HG02973 (cell line): ENCODE data around the gene PIP5K1C.
"Not testable (repeated sequence)": the region's sequence is repeated elsewhere in the genome, so short reads cannot be mapped to it uniquely, and the experiment has no call there.

Experiments used
- ATAC-seq: cut with Tn5 transposase; IDR thresholded peaks from one replicate; pipeline ENCODE4 v1.9.1; 2021; ENCODE audit warnings: moderate library complexity; ENCODE audit not compliant: unreplicated experiment

The PIP5K1C gene

DNA sequence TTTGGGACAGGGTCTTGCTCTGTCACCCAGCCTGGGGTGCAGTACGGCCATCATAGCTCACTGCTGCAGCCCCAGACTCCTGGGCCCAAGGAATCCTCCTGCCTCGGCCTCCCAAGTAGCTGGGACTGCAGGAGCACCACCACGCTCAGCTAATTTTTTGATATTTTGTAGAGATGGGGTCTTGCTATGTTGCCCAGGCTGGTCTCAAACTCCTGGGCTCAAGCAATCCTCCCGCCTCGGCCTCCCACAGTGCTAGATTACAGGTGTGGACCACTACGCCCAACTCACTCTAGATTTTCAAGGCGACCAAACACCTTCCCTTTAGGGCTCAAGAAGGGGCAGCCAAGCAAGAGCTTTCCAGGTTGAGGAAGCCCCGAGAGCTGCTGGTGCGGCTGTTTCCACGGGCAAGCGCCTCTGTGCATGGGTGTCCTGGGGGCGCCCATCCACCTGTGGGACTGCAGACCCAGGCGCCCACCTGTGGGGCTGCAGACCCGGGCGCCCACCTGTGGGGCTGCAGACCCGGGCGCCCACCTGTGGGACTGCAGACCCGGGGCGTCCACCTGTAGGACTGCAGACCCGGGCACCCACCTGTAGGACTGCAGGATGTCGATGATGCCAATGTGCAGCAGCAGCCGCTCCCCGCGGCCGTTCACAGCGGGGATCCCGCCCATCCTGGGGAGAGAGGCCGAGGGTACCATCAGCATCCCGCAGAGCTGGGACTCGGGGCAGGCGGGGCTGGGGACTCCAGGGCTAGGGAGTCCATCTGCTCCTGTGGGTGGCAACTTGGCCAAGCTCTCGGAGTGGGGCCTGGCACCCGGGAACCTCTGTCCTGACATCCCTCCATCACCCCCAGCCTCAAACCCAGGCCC is 52.0 kb downstream of the PIP5K1C start:
- ATAC-seq: no peak

DNA sequence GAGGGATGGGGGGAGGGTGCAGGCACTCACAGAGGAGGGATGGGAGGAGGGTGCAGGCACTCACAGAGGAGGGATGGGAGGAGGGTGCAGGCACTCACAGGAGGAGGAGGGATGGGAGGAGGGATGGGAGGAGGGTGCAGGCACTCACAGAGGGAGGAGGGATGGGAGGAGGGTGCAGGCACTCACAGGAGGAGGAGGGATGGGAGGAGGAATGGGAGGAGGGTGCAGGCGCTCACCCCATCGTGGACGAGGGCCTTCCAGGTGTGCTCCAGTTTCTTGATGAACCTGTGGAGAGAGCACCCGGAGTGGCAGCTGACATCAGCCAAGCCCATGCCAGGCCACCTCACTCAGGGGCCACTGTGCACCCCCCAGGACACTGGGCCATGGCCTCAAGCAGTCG is 53.2 kb downstream of the PIP5K1C start:
- not testable (repeated sequence) for ATAC-seq

DNA sequence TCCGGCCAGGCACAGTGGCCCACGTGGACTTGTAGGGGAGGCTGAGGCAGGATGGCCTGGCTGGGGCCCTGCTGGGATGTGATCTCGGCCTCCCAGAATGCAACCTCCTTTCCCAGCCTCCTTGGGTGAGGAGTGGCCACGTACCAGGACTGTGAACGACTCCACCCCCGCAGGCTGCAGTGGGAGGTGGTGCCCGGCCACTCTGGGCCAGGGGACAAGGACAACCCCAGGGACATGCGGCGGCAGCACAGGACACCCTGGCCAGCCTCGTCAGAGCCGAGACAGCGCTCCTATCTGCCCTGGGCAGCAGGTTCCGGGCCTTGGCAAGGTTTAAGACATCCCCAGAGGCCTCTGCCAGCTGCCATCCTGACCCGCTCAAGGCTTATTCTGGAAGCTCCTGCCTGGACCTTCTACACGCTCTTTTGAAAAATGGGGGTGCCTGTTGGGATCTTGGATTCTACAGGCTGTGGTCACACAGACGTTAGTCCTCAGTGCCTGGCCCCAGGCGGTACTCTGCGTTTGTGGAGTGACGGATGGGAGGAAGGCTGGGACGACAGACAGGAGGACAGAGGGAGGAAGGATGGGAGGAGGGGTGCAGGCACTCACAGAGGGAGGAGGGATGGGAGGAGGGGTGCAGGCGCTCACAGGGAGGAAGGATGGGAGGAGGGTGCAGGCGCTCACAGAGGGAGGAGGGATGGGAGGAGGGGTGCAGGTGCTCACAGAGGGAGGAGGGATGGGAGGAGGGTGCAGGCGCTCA is 53.8 kb downstream of the PIP5K1C start:
- no peak for ATAC-seq

DNA sequence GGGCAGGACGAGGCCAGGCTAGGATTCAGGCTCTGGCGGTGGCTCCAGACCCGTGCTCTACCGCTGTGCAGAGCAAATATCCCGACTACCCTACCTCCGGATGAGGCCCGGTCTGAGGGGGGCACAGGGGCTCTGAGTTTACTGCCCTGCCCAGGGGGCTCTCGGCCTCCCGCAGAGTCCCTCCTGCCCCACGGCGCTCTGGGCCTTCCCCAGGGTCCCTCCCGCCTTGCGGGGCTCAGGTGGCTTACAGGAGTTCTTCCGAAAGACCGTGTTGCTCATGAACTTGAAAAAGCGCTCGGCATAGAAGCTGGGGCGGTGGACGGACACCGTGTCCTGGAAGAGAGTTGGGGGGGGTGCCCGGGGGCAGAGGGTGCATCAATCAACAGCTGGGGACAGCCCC is 54.5 kb downstream of the PIP5K1C start:
- no peak for ATAC-seq

DNA sequence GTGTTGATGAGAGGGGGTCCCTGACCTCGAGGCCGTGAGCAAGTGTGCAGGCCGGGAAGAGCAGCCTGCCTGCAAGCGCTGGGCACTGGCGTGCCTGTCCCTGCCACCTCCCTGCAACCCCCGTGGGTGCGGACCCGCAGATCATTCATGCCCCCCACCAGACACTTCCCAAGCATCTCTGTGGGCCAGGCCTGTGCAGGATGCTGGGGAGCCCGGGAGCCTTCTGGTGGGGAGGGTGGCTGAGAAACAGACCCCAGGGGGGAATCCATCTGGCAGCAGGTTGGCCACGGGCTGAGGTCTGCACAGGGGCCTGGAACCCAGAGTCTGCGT is 55.2 kb downstream of the PIP5K1C start:
- no peak for ATAC-seq

DNA sequence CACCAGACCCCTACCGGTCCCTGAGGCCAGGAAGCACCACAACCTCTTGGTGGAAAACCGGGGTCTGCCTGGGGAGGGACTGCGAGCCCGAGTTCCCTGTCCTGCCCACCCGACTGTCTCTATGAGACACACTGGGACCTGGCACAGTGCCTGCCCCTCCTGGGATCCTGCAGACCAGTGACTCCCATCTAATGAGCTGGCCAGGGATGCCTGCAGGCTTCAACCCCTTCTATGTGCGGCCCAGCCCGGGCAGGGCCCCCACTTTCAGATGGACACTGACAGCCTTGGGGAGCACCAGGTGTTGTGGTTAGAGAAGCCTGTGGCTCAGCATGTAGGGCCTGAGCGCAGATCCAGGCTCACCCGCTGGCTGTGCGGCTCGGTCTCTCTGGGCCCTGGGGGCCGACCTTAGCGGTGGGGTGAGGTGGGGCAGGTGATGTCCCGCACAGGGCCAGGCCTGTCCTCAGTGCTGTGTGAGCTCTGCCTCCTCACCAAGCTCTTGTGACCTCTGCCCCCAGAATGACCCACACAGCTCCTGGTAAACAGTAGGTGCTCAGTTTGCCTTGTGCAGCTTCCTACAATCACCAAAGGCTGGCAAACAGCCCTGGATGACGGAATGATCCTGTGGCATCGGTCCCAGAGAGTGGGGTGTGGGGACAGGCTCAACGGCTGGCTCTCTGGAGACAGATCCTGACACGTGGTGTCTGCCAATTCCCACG is 55.8 kb downstream of the PIP5K1C start:
- ATAC-seq: no peak

DNA sequence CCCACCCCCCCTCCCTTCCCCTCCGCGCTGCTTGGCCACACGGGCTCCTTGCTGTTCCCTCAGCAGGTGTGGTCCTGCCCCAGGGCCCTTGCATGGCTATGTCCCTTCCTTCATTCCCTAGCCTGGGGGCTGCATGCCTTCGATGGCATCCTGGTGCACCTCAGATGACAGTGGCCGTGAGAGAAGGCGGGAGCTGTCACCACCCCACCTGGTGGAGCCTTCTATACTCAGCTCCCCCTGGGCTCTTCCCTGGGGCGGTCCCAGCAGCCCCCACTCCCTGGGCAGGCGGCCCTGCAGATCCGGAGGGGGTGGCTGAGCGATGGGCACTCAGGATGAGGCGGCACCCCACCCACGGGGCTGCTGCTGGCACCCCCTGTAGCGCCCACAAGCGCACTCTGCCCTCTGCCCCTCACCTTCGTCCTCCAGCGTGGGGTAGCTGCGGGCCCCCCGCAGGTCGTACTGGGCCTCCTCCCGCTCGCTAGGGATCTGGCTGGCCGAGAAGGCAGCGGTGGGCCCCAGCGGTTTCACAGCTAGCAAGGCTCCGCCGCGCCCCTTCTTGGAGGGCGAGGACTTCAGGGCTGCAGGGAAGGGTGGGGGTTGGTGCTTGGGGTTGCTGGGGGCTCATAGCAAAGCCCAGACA is 56.5 kb downstream of the PIP5K1C start:
- ATAC-seq: no peak

DNA sequence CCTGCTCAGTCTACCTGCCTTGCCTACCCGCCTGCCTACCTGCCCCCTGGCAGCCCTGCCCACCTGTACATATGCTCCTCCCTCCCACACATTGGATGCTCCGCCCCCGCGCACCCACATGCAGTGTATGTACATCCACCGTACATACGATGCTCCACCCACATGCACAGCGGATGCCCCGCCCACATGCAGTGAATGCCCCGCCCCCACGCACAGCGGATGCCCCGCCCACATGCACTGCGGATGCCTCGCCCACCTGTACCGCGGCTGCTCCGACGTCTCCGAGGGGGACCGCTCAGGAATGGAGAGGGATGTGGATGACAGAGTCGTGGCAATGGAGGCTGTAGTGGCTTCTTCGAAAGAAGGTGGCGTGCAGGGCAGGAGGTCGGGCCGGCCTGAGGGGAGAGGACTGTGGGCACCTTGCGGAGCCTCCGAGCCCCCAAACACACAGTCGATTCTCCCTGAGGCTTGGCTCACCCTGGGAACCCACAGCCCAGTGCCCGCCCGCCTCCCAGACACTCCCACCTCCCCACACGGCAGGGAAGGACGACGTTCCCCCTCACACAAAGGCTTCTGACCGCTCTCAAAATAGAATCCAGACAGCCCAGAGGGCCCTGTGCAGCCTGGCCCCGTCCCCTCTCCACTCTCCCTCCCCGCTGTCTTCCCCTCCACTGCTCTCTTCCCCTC is 57.1 kb downstream of the PIP5K1C start:
- no peak for ATAC-seq

DNA sequence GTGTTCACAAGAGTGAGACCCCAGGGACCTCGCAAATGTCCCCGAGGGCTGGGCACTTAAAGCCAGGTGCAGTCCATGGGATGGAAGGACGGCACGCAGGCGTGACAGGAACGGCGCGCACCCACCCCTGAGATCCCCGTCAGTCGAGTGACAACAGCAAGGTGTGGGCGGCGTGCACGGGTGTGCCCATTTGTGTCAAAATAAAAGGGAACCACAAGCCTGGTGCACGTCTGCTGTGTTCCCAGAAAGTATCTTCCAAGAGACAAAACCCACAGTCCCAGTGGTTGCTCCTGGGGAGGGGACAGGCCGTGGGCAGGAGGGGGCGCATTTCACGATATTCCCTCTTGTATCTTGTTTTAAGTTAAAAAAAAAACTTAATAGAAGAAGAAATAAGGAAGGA is 58.0 kb downstream of the PIP5K1C start:
- ATAC-seq: no peak

DNA sequence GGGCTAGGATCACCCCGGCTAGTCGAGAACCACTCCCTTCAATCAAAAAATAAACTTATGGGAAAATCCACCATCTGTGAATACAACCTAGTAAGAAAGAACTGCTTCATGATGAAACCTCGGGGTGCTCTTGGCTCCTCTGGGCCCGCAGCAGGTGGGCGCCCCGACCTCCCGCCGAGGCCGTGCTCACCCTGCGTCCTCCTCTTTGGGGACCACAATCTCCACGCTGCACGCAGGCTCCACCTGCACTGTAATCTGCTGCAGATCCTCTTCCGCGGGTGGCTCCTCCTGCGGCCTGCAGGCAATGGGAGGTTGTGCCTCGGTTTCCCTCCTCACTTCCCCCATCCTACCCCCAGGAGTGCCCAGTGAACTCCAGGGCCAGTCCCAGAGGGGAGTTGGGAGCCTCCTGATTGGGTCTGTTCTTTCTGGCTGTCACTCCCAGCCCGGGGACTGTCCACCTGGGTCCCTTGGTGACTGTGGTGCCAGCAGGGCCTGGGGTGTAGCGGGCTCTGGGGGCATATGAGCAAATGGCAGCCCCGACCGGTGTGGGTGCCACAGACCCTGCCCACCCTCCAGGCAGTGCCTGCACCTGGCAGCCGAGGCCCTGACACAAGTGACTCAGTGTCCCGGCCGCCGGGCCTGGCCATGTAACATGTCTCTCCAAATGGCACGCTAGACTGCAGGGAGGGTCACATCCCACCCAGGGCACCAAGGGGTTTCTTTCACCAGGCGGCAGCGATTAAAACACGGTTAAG is 58.6 kb downstream of the PIP5K1C start:
- no peak for ATAC-seq

DNA sequence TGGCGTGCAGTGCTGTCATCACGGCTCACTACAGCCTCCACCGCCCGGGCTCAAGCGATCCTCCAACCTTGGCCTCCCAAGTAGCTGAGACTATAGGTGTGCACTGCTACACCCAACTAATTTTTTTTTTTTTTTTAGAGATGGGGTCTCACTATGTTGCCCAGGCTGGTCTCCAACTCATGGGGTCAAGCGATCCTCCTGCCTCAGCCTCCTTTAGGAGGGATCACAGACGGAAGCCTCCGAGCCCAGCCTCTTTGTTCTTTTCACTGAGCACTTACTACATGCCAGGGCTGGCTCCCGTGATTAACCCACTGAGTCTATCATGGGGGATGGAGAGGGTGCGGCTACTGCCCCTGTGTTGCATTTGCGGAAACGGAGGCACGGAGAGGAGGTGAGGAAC is 60.8 kb downstream of the PIP5K1C start:
- no peak for ATAC-seq

DNA sequence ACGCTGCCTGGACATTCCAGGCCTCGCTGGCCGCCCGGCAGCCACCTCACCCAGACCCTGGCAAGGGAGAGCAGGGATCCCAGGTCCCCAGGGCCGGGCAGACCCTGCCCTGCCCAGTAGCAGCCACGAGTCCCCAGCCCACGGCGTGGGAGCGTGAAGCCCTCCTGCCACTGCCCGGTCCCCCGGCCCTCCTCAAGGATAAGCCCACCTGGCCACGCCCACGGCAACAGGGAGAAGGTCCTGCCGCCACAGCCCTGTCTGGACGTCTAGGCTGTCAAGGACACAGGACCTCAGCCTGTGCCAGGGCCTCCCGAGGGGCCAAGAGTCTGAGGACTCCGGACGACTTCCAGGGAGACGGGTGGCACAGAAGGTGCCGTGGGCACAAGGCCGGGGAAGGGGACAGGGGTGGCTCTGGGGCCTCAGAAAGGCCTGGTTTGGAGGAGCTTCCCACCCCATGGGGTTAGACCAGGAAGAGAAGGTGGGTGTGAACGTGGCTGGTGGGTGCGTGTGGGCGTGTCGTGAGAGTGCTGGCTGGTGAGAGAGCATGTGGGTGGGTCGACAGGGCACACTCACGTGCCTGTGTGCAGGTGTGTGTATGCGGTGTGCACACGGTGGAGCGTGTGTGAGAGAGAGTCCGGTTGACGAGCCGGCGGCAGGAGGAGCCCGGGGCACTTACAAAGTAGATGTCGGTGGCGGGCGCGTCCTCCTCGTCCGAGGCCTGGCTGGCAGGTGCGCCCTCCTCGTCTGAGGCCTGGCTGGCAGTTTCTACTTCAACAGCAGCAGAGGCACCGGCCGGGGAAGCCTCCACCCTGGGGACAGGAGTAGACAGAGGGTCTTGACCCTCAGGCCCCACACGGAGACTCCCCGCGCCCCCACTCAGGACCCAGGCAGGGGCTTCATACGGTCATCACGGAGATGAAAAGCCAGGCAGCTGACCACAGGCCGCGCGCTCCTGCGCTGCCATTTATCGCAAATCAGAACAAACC is 61.8 kb downstream of the PIP5K1C start:
- no peak for ATAC-seq

DNA sequence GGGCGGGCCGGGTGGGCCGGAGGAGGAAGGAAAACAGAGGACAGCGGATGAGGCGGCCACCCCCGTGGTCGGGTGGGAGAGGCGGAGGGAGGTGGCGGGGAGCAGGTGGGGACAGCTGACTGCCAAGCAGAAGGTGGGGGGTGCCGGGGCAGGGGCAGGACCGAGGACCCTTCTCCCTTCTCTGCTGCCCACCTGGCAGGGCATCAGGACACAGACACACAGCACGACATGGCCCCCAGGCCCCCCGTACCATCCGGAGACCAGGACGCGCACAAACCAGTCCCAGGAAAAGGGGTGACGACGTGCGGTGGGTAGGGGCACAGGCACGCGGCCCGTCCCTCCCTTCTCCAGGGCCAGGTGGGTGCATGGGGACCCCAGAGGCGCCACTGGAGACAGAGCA is 62.6 kb downstream of the PIP5K1C start:
- ATAC-seq: no peak

DNA sequence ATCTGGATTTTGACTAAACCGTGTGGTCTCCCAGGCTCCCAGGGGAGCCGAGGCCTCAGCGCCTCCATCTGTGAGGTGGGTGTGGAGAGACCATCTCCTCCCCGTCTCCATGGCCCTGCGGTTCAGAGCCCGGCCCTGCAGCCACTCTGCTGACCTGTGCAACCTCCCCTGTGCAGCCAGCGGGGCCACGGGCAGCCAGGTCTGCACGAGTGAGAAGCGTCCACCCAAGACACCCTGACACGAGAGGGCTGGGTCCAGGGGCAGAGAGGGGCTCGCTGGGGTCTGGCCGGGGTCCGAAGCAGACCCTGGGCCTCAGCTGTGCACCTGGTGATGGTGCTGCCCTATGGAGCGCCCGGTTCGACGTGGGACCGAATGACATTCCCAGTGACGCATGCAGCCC is 63.3 kb downstream of the PIP5K1C start:
- no peak for ATAC-seq

DNA sequence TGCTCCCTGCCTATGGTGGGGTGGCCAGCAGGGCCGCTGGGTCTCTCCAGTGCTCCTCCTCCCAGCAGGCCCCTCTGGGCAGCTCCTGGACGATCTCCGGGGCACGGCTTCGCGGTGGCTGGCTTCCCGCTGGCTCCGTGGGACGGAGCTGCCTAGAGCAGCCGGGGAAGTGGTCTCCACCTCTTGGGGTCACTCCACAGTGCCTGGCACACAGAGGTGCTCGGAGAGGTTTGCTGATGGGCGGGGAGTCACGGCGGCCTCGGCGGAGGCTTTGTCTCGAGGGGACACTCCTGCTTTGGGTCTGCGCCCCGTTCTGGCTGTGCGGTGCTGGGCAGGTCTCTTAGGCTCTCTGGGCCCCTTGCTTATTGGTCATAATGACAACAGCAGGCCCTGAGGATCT is 63.8 kb downstream of the PIP5K1C start:
- no peak for ATAC-seq

DNA sequence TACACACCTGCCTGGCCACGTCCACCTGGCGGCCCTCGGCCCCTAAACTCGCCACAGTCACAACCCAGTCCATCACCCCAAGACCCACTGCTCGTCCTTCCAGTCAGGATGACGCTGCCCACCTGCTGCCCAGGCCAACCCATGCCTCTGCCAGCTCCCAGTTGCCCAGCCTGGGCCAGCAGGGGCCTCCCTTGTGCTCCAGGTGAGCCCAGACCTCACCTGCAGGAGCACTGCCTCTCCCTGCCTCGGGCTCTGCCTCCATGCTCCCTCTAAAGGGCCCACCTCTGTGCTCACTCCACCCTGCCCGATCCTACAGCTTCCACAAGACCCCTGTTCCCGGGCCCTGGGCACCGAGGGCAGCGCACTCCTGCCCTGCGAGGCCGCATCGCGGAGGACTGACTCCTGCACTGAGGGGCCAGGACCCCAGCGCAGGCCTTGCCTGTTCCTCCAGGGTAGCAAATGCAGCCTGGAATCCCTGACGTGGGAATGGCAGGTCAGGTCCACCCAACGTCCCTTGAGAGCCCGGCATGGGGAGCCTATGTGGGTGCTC is 65.7 kb downstream of the PIP5K1C start:
- no peak for ATAC-seq

DNA sequence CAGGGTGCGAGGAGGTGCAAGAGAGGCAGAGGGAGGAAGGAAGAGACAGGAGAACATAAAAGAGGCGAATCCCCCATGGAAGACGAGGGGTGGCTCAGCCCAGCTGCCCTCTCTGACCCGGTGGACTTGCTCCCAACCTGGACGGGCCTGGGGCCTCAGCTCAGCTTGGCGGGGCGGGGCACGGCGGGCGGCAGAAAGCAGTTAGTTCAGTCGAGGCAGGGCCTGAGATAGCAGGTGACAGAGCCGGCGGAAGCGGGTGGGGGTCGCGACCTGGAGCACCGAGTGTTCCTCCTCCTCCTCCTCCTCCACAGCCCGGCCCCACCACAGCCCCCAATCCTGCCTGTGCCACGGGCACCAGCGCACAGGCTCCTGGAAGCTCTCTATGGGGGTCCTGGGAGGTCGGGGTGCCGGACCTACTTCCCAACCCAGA is 66.7 kb downstream of the PIP5K1C start:
- ATAC-seq: no peak

DNA sequence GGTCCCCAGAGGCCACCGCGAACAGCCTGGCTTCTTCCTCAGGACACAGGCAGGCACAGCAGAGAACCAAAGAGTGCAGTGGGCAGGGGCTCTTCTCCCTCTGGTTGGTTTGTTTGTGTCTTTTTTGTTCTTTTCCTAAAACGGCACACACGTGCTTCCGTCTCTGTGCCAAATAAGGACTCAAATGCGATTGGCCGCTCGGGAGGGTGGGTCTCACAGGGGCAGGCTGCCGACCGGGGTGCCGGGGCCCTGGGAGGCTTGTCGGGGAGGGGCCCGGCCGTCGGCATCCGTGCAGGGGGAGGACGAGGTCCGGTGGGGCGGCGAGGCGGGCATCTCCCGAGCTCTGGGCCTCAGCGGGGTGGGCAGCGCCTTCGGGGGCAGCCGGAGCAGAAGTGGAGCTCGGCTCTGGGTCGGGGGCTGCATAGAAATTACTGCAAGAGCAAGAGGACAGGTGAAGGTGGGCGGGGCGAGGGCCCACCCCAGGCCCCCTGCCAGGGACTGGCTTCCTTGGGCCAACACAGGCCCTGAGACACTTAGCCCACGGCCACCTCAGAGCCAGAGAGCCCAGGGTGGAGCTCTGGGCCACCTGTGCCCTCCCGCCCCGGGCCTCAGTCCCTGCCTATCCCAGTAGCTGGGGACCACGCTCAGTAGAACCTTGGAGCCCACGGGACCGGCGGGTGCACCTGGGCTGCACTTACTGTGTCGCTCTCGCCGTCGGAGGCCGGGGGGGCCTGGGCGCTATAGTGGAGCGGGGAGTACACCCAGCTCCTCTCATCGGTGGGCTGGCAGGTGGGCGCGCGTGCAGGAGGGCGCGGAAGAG is 67.3 kb downstream of the PIP5K1C start:
- no peak for ATAC-seq
